Measurements from ENCODE around the gene HSF4.

Gene HSF4

DNA sequence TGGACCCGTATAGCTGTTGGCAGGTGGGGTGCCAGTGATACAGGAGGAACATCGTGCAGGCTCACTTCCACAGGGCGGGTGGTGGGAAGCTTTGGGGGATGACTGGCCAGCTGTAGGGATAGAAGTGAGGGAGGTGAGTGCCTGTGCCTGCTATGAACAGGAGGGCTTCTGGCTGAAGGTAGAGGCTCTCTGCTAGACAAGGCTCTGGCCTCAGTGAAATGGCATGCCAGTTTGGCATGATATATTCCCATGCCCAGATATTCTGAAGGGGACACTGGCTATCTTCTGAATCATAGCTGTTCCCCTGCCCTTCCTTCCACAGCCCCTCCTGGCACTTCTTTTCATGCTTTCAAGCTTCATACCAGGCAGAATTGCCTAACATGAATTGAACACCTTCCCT, 35.7 kb upstream of the HSF4 start:
- H3K4me3 ChIP-seq (ENCODE audit: insufficient read depth in 1 of 2, low read depth in 1 of 2, low read length in 2 of 2) = no peak overlapping the region
- H2BK15ac ChIP-seq (ENCODE audit: low read depth, poor library complexity, severe bottlenecking) = no peak overlapping the region
- H3K79me1 ChIP-seq (replicated peaks; ENCODE audit: low read length, poor library complexity, severe bottlenecking) = peaks cover 10% of the 10 kb centered on the region
- H2BK5ac ChIP-seq (ENCODE audit: low read depth, low read length, poor library complexity, severe bottlenecking) = no peak overlapping the region
- H3K9ac ChIP-seq (ENCODE audit: low read length) = no peak overlapping the region
- no peak overlapping the region for H3K23ac ChIP-seq (ENCODE audit: low read length in 2 of 2)
- H2BK12ac ChIP-seq (ENCODE audit: low read length in 2 of 2) = no peak overlapping the region
- H3K4me1 ChIP-seq (ENCODE audit: control insufficient read depth, insufficient read depth, low read depth, low read length) = peaks cover 2% of the 10 kb centered on the region
- H3K36me3 ChIP-seq (ENCODE audit: control insufficient read depth in 1 of 2, insufficient read depth in 2 of 2, low read depth in 1 of 2, low read length in 2 of 2) = peaks cover 30 to 77% of the 10 kb centered on the region in 2 experiments
- WGBS = 97% methylated on average over 3 of the region's 3 CpGs
- no peak overlapping the region for H2AFZ ChIP-seq (ENCODE audit: low read depth, low read length)
- no peak overlapping the region for H2BK120ac ChIP-seq (ENCODE audit: low read depth, low read length)
- H3K27me3 ChIP-seq (ENCODE audit: control insufficient read depth in 1 of 2, insufficient read depth in 1 of 2, low read length in 2 of 2) = no peaks in the 10 kb centered on the region
- no peak overlapping the region for H3K14ac ChIP-seq (ENCODE audit: low read length in 2 of 2)
- H4K8ac ChIP-seq (ENCODE audit: low read length) = no peak overlapping the region
- no peak overlapping the region for H3K27ac ChIP-seq (ENCODE audit: low read length, poor library complexity, severe bottlenecking)
- H3K18ac ChIP-seq (ENCODE audit: low read depth in 1 of 2, low read length in 2 of 2) = no peak overlapping the region
- no peak overlapping the region for H2AK5ac ChIP-seq (ENCODE audit: low read length, severe bottlenecking)
- H3K4ac ChIP-seq (ENCODE audit: low read depth in 1 of 2, low read length in 2 of 2) = no peak overlapping the region
- no peak for DNase-seq
- no peaks in the 10 kb centered on the region for H3K9me3 ChIP-seq (ENCODE audit: control insufficient read depth, low read length)
- H4K91ac ChIP-seq (ENCODE audit: low read length) = no peak overlapping the region
- no peak overlapping the region for H3K4me2 ChIP-seq (ENCODE audit: low read length, poor library complexity, severe bottlenecking)

DNA sequence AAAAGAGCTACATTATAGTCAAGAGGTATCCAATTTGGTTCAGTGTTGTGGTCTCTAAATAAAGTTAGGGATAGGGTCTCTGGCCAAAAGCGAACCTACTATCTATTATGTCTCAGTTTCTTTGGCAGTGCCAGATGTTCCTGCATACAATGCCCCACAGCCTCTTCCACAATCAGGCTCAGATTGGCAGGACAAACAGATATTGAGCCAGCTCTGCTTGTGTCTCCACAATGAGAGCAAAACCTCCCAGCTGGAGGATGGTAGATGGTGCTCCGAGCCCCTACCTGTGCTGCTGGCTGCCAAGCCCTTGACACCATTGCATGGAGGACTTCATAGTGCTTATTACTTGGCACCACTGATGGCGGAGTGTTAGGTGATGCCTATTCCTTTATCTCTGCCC, 35.1 kb upstream of the HSF4 start:
- Histone ChIP-seq H3K4me3 (ENCODE audit: insufficient read depth in 1 of 2, low read depth in 1 of 2, low read length in 2 of 2) (no peak overlapping the region), H3K4me2 (ENCODE audit: low read length, poor library complexity, severe bottlenecking) (no peak overlapping the region), H3K9me3 (ENCODE audit: control insufficient read depth, low read length) (no peaks in the 10 kb centered on the region), H2BK12ac (ENCODE audit: low read length in 2 of 2) (no peak overlapping the region), H3K4me1 (ENCODE audit: control insufficient read depth, insufficient read depth, low read depth, low read length) (peaks cover 2% of the 10 kb centered on the region), H3K27ac (ENCODE audit: low read length, poor library complexity, severe bottlenecking) (no peak overlapping the region), H3K36me3 (ENCODE audit: control insufficient read depth in 1 of 2, insufficient read depth in 2 of 2, low read depth in 1 of 2, low read length in 2 of 2) (peaks cover 35 to 77% of the 10 kb centered on the region in 2 experiments), H2BK15ac (ENCODE audit: low read depth, poor library complexity, severe bottlenecking) (no peak overlapping the region), H2BK5ac (ENCODE audit: low read depth, low read length, poor library complexity, severe bottlenecking) (no peak overlapping the region), H3K27me3 (ENCODE audit: control insufficient read depth in 1 of 2, insufficient read depth in 1 of 2, low read length in 2 of 2) (no peaks in the 10 kb centered on the region), H3K18ac (ENCODE audit: low read depth in 1 of 2, low read length in 2 of 2) (no peak overlapping the region), H2AFZ (ENCODE audit: low read depth, low read length) (no peak overlapping the region), H4K8ac (ENCODE audit: low read length) (no peak overlapping the region), H2AK5ac (ENCODE audit: low read length, severe bottlenecking) (no peak overlapping the region), H2BK120ac (ENCODE audit: low read depth, low read length) (no peak overlapping the region), H3K4ac (ENCODE audit: low read depth in 1 of 2, low read length in 2 of 2) (no peak overlapping the region), H3K9ac (ENCODE audit: low read length) (no peak overlapping the region), H3K23ac (ENCODE audit: low read length in 2 of 2) (no peak overlapping the region), H3K79me1 (replicated peaks; ENCODE audit: low read length, poor library complexity, severe bottlenecking) (peaks cover 9% of the 10 kb centered on the region), H4K91ac (ENCODE audit: low read length) (no peak overlapping the region), H3K14ac (ENCODE audit: low read length in 2 of 2) (no peak overlapping the region)
- no peak for DNase-seq
- WGBS = 100% methylated on average over 3 of the region's 3 CpGs

DNA sequence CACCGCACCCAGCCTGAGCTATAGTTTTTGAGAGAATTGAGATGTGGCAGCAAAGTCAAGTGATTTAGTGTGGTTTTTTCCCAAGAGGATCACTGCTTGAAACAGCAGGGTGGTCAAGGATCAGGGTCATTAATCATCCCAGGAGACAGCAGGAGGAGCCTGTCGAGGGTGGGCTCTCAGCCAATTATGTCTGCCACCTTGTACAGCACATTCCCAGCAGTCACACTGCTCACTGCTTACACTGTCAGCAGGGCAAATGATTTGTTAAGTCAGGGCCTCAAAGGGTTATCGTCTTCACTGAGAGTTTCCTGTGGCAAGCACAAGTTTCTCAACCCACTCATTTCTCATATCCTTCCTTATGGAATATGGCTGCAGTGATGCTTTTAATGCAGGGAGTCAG, 26.9 kb upstream of the HSF4 start:
- H2BK5ac ChIP-seq (ENCODE audit: low read depth, low read length, poor library complexity, severe bottlenecking) = no peak overlapping the region
- no peak overlapping the region for H4K8ac ChIP-seq (ENCODE audit: low read length)
- no peak overlapping the region for H4K91ac ChIP-seq (ENCODE audit: low read length)
- H3K79me1 ChIP-seq (replicated peaks; ENCODE audit: low read length, poor library complexity, severe bottlenecking) = peaks cover 1% of the 10 kb centered on the region
- no peak overlapping the region for H2BK120ac ChIP-seq (ENCODE audit: low read depth, low read length)
- H3K4me1 ChIP-seq (ENCODE audit: control insufficient read depth, insufficient read depth, low read depth, low read length) = peaks cover 1% of the 10 kb centered on the region
- no peak overlapping the region for H3K4me3 ChIP-seq (ENCODE audit: insufficient read depth in 1 of 2, low read depth in 1 of 2, low read length in 2 of 2)
- no peak overlapping the region for H3K23ac ChIP-seq (ENCODE audit: low read length in 2 of 2)
- H3K4ac ChIP-seq (ENCODE audit: low read depth in 1 of 2, low read length in 2 of 2) = no peak overlapping the region
- H3K36me3 ChIP-seq (ENCODE audit: control insufficient read depth in 1 of 2, insufficient read depth in 2 of 2, low read depth in 1 of 2, low read length in 2 of 2) = peaks cover 55 to 92% of the 10 kb centered on the region in 2 experiments
- H3K27ac ChIP-seq (ENCODE audit: low read length, poor library complexity, severe bottlenecking) = no peak overlapping the region
- no peak overlapping the region for H3K18ac ChIP-seq (ENCODE audit: low read depth in 1 of 2, low read length in 2 of 2)
- H3K27me3 ChIP-seq (ENCODE audit: control insufficient read depth in 1 of 2, insufficient read depth in 1 of 2, low read length in 2 of 2) = no peaks in the 10 kb centered on the region
- no peak overlapping the region for H2AK5ac ChIP-seq (ENCODE audit: low read length, severe bottlenecking)
- no peak for DNase-seq
- 74% methylated on average over 2 of the region's 3 CpGs for WGBS
- no peak overlapping the region for H3K14ac ChIP-seq (ENCODE audit: low read length in 2 of 2)
- no peak overlapping the region for H2BK12ac ChIP-seq (ENCODE audit: low read length in 2 of 2)
- no peak overlapping the region for H2BK15ac ChIP-seq (ENCODE audit: low read depth, poor library complexity, severe bottlenecking)
- H3K9ac ChIP-seq (ENCODE audit: low read length) = no peak overlapping the region
- no peaks in the 10 kb centered on the region for H3K9me3 ChIP-seq (ENCODE audit: control insufficient read depth, low read length)
- no peak overlapping the region for H3K4me2 ChIP-seq (ENCODE audit: low read length, poor library complexity, severe bottlenecking)
- no peak overlapping the region for H2AFZ ChIP-seq (ENCODE audit: low read depth, low read length)

DNA sequence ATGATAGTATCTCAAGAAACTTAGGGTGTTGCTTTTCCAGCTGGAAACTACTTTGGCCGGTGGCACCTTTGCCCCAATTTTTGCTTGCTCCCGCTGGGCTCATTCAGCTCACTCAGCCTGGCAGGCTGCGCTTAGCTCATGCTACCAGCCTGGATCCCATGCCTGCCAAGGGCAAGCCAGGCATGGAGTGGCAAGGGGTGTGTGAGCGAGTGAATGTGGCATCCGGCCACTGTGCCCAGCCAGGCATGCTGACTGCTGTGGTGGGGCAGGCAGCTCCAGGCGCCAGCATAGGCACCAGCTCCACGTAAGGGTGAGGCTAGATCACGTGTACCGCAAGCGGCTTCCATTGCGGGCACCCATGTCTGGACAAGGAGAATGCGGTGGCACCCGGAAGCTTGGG, 23.2 kb upstream of the HSF4 start:
- Histone ChIP-seq H3K27ac (ENCODE audit: low read length, poor library complexity, severe bottlenecking) (no peak overlapping the region), H2AFZ (ENCODE audit: low read depth, low read length) (no peak overlapping the region), H3K18ac (ENCODE audit: low read depth in 1 of 2, low read length in 2 of 2) (no peak overlapping the region), H3K23ac (ENCODE audit: low read length in 2 of 2) (no peak overlapping the region), H2BK120ac (ENCODE audit: low read depth, low read length) (no peak overlapping the region), H3K27me3 (ENCODE audit: control insufficient read depth in 1 of 2, insufficient read depth in 1 of 2, low read length in 2 of 2) (no peaks in the 10 kb centered on the region), H3K79me1 (replicated peaks; ENCODE audit: low read length, poor library complexity, severe bottlenecking) (no peaks in the 10 kb centered on the region), H3K14ac (ENCODE audit: low read length in 2 of 2) (no peak overlapping the region), H3K36me3 (ENCODE audit: control insufficient read depth in 1 of 2, insufficient read depth in 2 of 2, low read depth in 1 of 2, low read length in 2 of 2) (peaks cover 63 to 96% of the 10 kb centered on the region in 2 experiments), H2BK12ac (ENCODE audit: low read length in 2 of 2) (no peak overlapping the region), H2BK5ac (ENCODE audit: low read depth, low read length, poor library complexity, severe bottlenecking) (no peak overlapping the region), H3K4me3 (ENCODE audit: insufficient read depth in 1 of 2, low read depth in 1 of 2, low read length in 2 of 2) (no peak overlapping the region), H3K9ac (ENCODE audit: low read length) (no peak overlapping the region), H3K4me2 (ENCODE audit: low read length, poor library complexity, severe bottlenecking) (no peak overlapping the region), H2BK15ac (ENCODE audit: low read depth, poor library complexity, severe bottlenecking) (no peak overlapping the region), H3K4ac (ENCODE audit: low read depth in 1 of 2, low read length in 2 of 2) (no peak overlapping the region), H3K4me1 (ENCODE audit: control insufficient read depth, insufficient read depth, low read depth, low read length) (peaks cover 1% of the 10 kb centered on the region), H2AK5ac (ENCODE audit: low read length, severe bottlenecking) (no peak overlapping the region), H4K91ac (ENCODE audit: low read length) (no peak overlapping the region), H3K9me3 (ENCODE audit: control insufficient read depth, low read length) (no peaks in the 10 kb centered on the region), H4K8ac (ENCODE audit: low read length) (no peak overlapping the region)
- WGBS = 98% methylated on average over 13 of the region's 13 CpGs
- DNase-seq = no peak

Measured in mesenchymal stem cell (in vitro differentiated cells and primary cell).